IMR-90 (cell line): Measurements from ENCODE around the gene ARHGEF17. TPM values are rescaled to one million over a fixed set of nuclear protein-coding genes. Genes with fewer than 3 reads are reported as not detected.

Experiments
- ATAC-seq: fragments of 200-7000 bp; cut with Tn5 transposase; 2 replicates; pipeline ENCODE4 v1.9.1; 2020; ENCODE audit warnings: low read depth, mild to moderate bottlenecking, moderate library complexity
- BruUV-seq: library from RNA; stranded (reverse); fragments of 400-500 nt; replicated peaks from 2 replicates; lab custom pipeline; 2021; lab: Mats Ljungman, UMichigan
- CTCF ChIA-PET: fragments of 300-600 bp; formaldehyde crosslinking; extraction: SDS; loops from one replicate; lab custom pipeline; 2021; ENCODE audit warnings: antibody characterized with exemption; lab: Yijun Ruan, JAX
- POLR2A ChIA-PET: fragments of 300-600 bp; sonication (Branson Sonifier 250); formaldehyde crosslinking; loops from one replicate; lab custom pipeline; 2022; ENCODE audit warnings: antibody characterized with exemption; ENCODE audit not compliant: unreplicated experiment; lab: Charles Lee
- DNase-seq: peaks from one replicate; pipeline ENCODE4 v3.0.0; 2013
- H2AFZ ChIP-seq: replicated peaks from 2 replicates; pipeline ENCODE3; 2013; ENCODE audit warnings: low read length, mild to moderate bottlenecking; ENCODE audit not compliant: poor library complexity
- H2AK5ac ChIP-seq: 2 replicates; pipeline ENCODE4 v1.6.1; 2013; ENCODE audit warnings: low read depth, low read length, inconsistent platforms
- H2AK9ac ChIP-seq: replicated peaks from 2 replicates; pipeline ENCODE3; 2013; ENCODE audit warnings: mild to moderate bottlenecking, low read depth, low read length, moderate library complexity; ENCODE audit not compliant: poor library complexity
- H2BK120ac ChIP-seq: 2 replicates; pipeline ENCODE4 v1.6.1; 2013; ENCODE audit warnings: low read depth, low read length, inconsistent platforms
- H2BK15ac ChIP-seq: 3 replicates; pipeline ENCODE4 v1.6.1; 2013; ENCODE audit warnings: low read depth, low read length, inconsistent platforms
- H2BK20ac ChIP-seq: 2 replicates; pipeline ENCODE4 v1.6.1; 2013; ENCODE audit warnings: low read depth, mild to moderate bottlenecking, inconsistent platforms, low read length, moderate library complexity
- H2BK5ac ChIP-seq: 2 replicates; pipeline ENCODE4 v1.6.1; 2013; ENCODE audit warnings: mild to moderate bottlenecking, low read depth, low read length, inconsistent platforms; ENCODE audit not compliant: poor library complexity, severe bottlenecking
- H3K14ac ChIP-seq: replicated peaks from 2 replicates; pipeline ENCODE4 v1.6.1; 2013; ENCODE audit warnings: low read depth, low read length, inconsistent platforms
- H3K18ac ChIP-seq: 2 replicates; pipeline ENCODE4 v1.6.1; 2013; ENCODE audit warnings: low read depth, low read length, control low read depth
- H3K23ac ChIP-seq: 2 replicates; pipeline ENCODE4 v1.6.1; 2013; ENCODE audit warnings: low read depth, low read length, inconsistent platforms
- H3K27ac ChIP-seq: 2 replicates; pipeline ENCODE4 v1.5.1; 2013; ENCODE audit warnings: mild to moderate bottlenecking, control low read depth, low read length; ENCODE audit not compliant: insufficient read depth
- H3K27me3 ChIP-seq: 2 replicates; pipeline ENCODE4 v1.6.1; 2013; ENCODE audit warnings: low read length; ENCODE audit not compliant: control insufficient read depth, insufficient read depth
- H3K36me3 ChIP-seq: 2 replicates; pipeline ENCODE4 v1.6.1; 2013; ENCODE audit warnings: low read length, mixed read lengths; ENCODE audit not compliant: control insufficient read depth, insufficient read depth
- H3K4ac ChIP-seq: 2 replicates; pipeline ENCODE4 v1.6.1; 2013; ENCODE audit warnings: low read depth, low read length, inconsistent platforms
- H3K4me1 ChIP-seq: 2 replicates; pipeline ENCODE4 v1.6.1; 2013; ENCODE audit warnings: low read length, mixed read lengths; ENCODE audit not compliant: control insufficient read depth, insufficient read depth
- H3K4me2 ChIP-seq: 2 replicates; pipeline ENCODE4 v1.6.1; 2013; ENCODE audit warnings: low read depth, mild to moderate bottlenecking, control low read depth, low read length, moderate library complexity
- H3K4me3 ChIP-seq: 2 replicates; pipeline ENCODE4 v1.5.1; 2013; ENCODE audit warnings: low read depth, mild to moderate bottlenecking, control low read depth, low read length, moderate library complexity; ENCODE audit not compliant: insufficient read depth
- H3K56ac ChIP-seq: 2 replicates; pipeline ENCODE4 v1.6.1; 2013; ENCODE audit warnings: low read length, inconsistent platforms; ENCODE audit not compliant: insufficient read depth; ENCODE audit errors: extremely low read depth
- H3K79me1 ChIP-seq, 2 experiments: 2 replicates each; pipeline ENCODE4 v1.6.1; 2013; ENCODE audit warnings: low read length in 2 of 2, inconsistent platforms in 1 of 2, low read depth in 1 of 2
- H3K9ac ChIP-seq: 2 replicates; pipeline ENCODE4 v1.6.1; 2013; ENCODE audit warnings: low read depth, low read length, control low read depth
- H3K9me1 ChIP-seq: 2 replicates; pipeline ENCODE4 v1.6.1; 2013; ENCODE audit warnings: low read length, inconsistent platforms; ENCODE audit not compliant: insufficient read depth
- H3K9me3 ChIP-seq: 2 replicates; pipeline ENCODE4 v1.6.1; 2013; ENCODE audit warnings: low read length; ENCODE audit not compliant: control insufficient read depth, insufficient read depth
- H4K20me1 ChIP-seq: 2 replicates; pipeline ENCODE4 v1.6.1; 2013; ENCODE audit warnings: low read length, inconsistent platforms; ENCODE audit not compliant: insufficient read depth
- H4K5ac ChIP-seq: 2 replicates; pipeline ENCODE4 v1.6.1; 2013; ENCODE audit warnings: mild to moderate bottlenecking, low read depth, low read length, control low read depth
- H4K8ac ChIP-seq, 2 experiments: 2 replicates each; pipeline ENCODE4 v1.6.1; 2013; ENCODE audit warnings: low read depth in 2 of 2, low read length in 2 of 2, control low read depth in 1 of 2, inconsistent platforms in 1 of 2
- H4K91ac ChIP-seq: 2 replicates; pipeline ENCODE4 v1.6.1; 2013; ENCODE audit warnings: low read depth, low read length, inconsistent platforms; ENCODE audit not compliant: insufficient read depth
- ELK1 ChIP-seq: fragments of 150-350 bp; IDR thresholded peaks from 2 replicates; pipeline ENCODE4 v1.6.1; 2016; ENCODE audit warnings: low read depth, mild to moderate bottlenecking, low read length, moderate library complexity, borderline replicate concordance
- MAFK ChIP-seq: IDR thresholded peaks from 2 replicates; pipeline ENCODE4 v1.6.1; 2012; ENCODE audit warnings: low read depth, low read length, improper control_type of control experiment
- RFX5 ChIP-seq: IDR thresholded peaks from 2 replicates; pipeline ENCODE4 v1.8.0; 2012; ENCODE audit warnings: low read depth, mild to moderate bottlenecking, low read length, moderate library complexity
- WGBS, 2 experiments: methylation state at CpG; one replicate each; pipeline versions ENCODE4 v1.1.5 to v1.1.7; 2013; ENCODE audit warnings: missing lambda C conversion rate in 2 of 2; ENCODE audit not compliant: insufficient read length in 1 of 2; ENCODE audit errors: extremely low coverage in 2 of 2; 5-methylcytosine and 5-hydroxymethylcytosine counted together
- dilution Hi-C: fragments of 300-500 bp; cut with HindIII; formaldehyde crosslinking; loops from one replicate; pipeline ENCODE4 v1.14.3; 2018; ENCODE audit warnings: low sequenced_read_pairs; ENCODE audit not compliant: unreplicated experiment
- in situ Hi-C: fragments of 300-500 bp; cut with MboI; formaldehyde crosslinking; loops from 3 replicates; pipeline ENCODE4 v1.14.3; 2019; ENCODE audit warnings: low sequenced_read_pairs, inconsistent platforms, mixed read lengths
- intact Hi-C: fragments of 100-400 bp; cut with micrococcal nuclease; formaldehyde crosslinking; loops from 2 replicates; pipeline ENCODE4 v1.10.0; 2022
- polyA plus RNA-seq, 3 experiments: library from polyadenylated mRNA; depleted of rRNA; stranded (reverse); fragments of >200 nt; gene quantifications; 2 replicates each; pipeline ENCODE4 v1.2.3, GENCODE V29; 2012; ENCODE audit warnings: low replicate concordance in 1 of 3
- total RNA-seq: library from RNA; depleted of rRNA; stranded (reverse); fragments of >200 nt; gene quantifications from 2 replicates; pipeline ENCODE4 v1.2.3, GENCODE V29; 2012

ARHGEF17 gene
- total and polyA plus RNA-seq, 2 of the 4 experiments (the other 2 are of a cell fraction): 21.7 to 97.7 TPM

- H2BK120ac ChIP-seq: no peak overlapping the region
- H4K91ac ChIP-seq: no peak overlapping the region
- H4K8ac ChIP-seq: peak overlapping the region in 1 of 2 experiments; percentile 5; a peak in 1 of 4 replicates
- H2AK9ac ChIP-seq: no peak overlapping the region
- no peak overlapping the region; the same call in 1 of the 2 replicates for H3K4me2 ChIP-seq
- H4K20me1 ChIP-seq: no peaks in the 10 kb centered on the region; the same call in 1 of the 2 replicates
- H2AK5ac ChIP-seq: peak overlapping the region; percentile 82; the same call in 1 of the 2 replicates
- ChIA-PET POLR2A (no interaction called here), CTCF (no interaction called here)
- peak overlapping the region; percentile 36; the same call in 1 of the 2 replicates for H3K4ac ChIP-seq
- no peak overlapping the region for H3K9ac ChIP-seq
- no peaks in the 10 kb centered on the region for H3K9me3 ChIP-seq
- H3K9me1 ChIP-seq: peaks cover 17% of the 10 kb centered on the region
- in situ Hi-C loops (no loop called here), dilution Hi-C loops (no loop called here), intact Hi-C loops (no loop called here)
- peaks cover 8% of the 10 kb centered on the region for H3K4me1 ChIP-seq
- H2BK20ac ChIP-seq: 0 out of 2 replicates have a peak overlapping the region, but pooled peaks have one; percentile 33
- H3K27ac ChIP-seq: no peak overlapping the region
- no peak for TF ChIP-seq ELK1
- no peak for TF ChIP-seq MAFK
- TF ChIP-seq RFX5: no peak
- no TSS peak for BruUV-seq
- no peak overlapping the region for H2BK5ac ChIP-seq
- peak; percentile 51; the same call in 1 of the 2 replicates for ATAC-seq
- no peak for DNase-seq
- H3K79me1 ChIP-seq: peaks cover 3 to 9% of the 10 kb centered on the region in 2 experiments; a peak in 3 of 4 replicates
- H3K18ac ChIP-seq: no peak overlapping the region
- no peak overlapping the region for H3K56ac ChIP-seq
- no peak overlapping the region for H3K4me3 ChIP-seq
- H4K5ac ChIP-seq: no peak overlapping the region
- no peak overlapping the region for H2AFZ ChIP-seq
- H2BK15ac ChIP-seq: no peak overlapping the region
- H3K14ac ChIP-seq: 0 out of 2 replicates have a peak overlapping the region, but pooled peaks have one; percentile 17
- H3K23ac ChIP-seq: no peak overlapping the region
- WGBS, 2 experiments: 83% methylated on average over 1 of the region's 1 CpG; no CpG with 5 or more reads in 1 of the 2 experiments
- H3K36me3 ChIP-seq: peaks cover 21% of the 10 kb centered on the region
- no peaks in the 10 kb centered on the region for H3K27me3 ChIP-seq
Observed at GRCh38 chr11:73410627-73411026, 102.6 kb downstream of the ARHGEF17 start.
